ENCODE measurements around the gene PCDHGB2.
A peak's percentile ranks its signal among the peaks of the same experiment; 100 is the strongest.
"Not testable (repeated sequence)": the region's sequence is repeated elsewhere in the genome, so short reads cannot be mapped to it uniquely, and the experiment has no call there.

PCDHGB2 gene

DNA sequence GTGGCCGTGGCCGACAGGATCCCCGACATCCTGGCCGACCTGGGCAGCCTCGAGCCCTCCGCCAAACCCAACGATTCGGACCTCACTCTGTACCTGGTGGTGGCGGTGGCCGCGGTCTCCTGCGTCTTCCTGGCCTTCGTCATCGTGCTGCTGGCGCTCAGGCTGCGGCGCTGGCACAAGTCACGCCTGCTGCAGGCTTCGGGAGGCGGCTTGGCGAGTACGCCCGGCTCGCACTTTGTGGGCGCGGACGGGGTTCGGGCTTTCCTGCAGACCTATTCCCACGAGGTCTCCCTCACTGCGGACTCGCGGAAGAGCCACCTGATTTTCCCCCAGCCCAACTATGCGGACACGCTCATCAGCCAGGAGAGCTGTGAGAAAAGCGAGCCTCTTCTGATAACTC, 13.8 kb upstream of the PCDHGB2 start:
- not testable (repeated sequence) for DNase-seq (ENCODE audit: low read depth); H3K4me3 ChIP-seq (ENCODE audit: low read depth, low read length)

DNA sequence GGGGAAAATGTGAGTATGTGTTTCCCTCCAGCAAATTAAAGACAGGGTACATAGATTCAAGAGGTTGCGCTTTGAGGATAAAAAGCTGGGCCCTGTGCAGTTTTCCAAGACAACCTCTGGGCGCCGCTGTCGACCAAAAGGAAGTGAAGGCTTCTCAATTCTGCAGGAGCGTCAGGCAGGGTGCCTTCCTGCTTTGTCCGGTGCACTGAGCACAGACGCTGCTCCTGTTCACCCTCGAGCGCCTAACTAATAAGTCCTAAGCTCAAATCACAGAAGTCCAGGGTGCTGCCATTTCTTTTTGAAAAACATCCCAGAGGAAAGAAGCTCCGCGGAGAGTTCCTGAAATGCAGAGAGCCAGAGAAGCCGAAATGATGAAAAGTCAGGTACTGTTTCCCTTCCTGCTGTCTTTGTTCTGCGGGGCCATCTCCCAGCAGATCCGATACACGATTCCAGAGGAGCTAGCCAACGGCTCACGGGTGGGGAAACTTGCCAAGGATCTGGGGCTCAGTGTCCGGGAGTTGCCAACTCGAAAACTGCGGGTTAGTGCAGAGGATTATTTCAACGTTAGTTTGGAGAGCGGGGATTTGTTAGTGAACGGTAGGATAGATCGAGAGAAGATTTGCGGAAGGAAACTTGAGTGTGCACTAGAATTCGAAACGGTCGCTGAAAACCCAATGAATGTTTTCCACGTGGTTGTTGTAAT, 9.7 kb upstream of the PCDHGB2 start, which contains the start of gene PCDHGB1:
Gene PCDHGB1, plus strand, starts transcription at position 183 of the 703 bp plus-strand sequence. Its CDS starts 162 bp downstream, at position 345.
- H3K4me3 ChIP-seq (ENCODE audit: low read depth, low read length): peak within 1 kb of the TSS; percentile 32
- no peak for DNase-seq (ENCODE audit: low read depth)

DNA sequence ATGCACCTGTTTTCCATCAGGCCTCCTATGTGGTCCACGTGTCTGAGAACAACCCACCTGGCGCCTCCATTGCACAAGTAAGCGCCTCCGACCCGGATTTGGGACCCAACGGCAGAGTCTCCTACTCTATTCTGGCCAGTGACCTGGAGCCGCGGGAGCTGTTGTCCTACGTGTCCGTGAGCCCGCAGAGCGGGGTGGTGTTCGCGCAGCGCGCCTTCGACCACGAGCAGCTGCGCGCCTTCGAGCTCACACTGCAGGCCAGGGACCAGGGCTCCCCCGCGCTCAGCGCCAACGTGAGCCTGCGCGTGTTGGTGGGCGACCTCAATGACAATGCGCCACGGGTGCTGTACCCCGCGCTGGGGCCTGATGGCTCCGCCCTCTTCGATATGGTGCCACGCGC, 8.2 kb upstream of the PCDHGB2 start:
- no peak for DNase-seq (ENCODE audit: low read depth)

DNA sequence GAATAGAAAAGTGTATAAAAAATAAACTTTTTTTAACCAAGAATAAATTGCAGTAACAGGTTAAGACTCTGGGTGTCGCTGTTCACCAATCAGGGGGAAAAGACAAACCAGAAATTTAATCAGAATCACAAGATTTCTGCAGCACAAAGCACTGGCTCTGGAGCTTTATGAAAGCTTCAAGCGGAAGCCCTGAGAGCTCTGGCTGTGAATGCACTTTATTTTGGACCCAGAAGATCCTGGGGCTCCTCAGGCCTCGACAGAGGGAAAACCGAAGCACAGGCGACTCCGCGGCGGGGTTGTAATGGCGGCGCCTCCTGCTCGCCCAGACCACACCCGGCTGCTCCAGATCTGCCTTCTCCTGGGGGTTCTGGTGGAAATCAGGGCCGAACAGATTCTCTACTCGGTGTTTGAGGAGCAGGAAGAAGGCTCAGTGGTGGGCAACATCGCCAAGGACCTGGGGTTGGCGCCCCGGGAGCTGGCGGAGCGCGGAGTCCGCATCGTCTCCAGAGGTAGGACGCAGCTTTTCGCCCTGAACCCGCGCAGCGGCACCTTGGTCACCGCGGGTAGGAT, 4.8 kb upstream of the PCDHGB2 start, which contains the start of gene PCDHGA4:
Gene PCDHGA4, plus strand, starts transcription at position 122 of the 570 bp plus-strand sequence. Its CDS starts 87 bp downstream, at position 209.
- DNase-seq (ENCODE audit: low read depth): no peak
- H3K4me3 ChIP-seq (ENCODE audit: low read depth, low read length): peak within 1 kb of the TSS; percentile 49

More for the DNA sequence above, 8.2 kb upstream of the PCDHGB2 start:
- no peak overlapping the region for H3K4me3 ChIP-seq (ENCODE audit: low read depth, low read length)

DNA sequence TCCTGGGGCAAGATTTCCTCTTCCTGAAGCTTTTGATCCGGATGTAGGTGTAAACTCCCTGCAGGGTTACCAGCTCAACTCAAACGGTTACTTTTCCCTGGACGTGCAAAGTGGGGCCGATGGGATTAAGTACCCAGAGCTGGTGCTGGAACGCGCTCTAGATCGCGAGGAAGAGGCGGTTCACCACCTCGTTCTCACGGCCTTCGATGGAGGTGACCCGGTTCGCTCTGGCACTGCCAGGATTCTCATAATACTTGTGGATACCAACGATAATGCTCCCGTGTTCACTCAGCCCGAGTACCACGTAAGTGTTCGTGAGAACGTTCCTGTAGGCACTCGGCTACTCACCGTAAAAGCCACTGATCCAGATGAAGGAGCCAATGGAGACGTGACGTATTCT, 4.2 kb upstream of the PCDHGB2 start:
- DNase-seq (ENCODE audit: low read depth): no peak
- H3K4me3 ChIP-seq (ENCODE audit: low read depth, low read length): peak overlapping the region; percentile 49

DNA sequence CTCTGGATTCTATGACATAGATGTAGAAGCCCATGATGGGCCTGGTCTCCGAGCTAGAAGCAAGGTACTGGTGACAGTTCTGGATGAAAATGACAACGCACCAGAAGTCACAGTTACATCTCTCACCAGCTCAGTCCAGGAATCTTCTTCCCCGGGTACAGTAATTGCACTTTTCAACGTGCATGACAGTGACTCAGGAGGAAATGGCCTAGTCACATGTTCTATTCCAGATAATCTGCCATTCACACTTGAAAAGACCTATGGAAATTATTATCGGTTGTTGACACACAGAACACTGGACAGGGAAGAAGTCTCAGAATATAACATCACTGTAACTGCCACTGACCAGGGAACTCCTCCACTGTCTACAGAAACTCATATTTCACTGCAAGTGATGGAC, 3.7 kb upstream of the PCDHGB2 start:
- H3K4me3 ChIP-seq (ENCODE audit: low read depth, low read length): no peak overlapping the region
- no peak for DNase-seq (ENCODE audit: low read depth)

DNA sequence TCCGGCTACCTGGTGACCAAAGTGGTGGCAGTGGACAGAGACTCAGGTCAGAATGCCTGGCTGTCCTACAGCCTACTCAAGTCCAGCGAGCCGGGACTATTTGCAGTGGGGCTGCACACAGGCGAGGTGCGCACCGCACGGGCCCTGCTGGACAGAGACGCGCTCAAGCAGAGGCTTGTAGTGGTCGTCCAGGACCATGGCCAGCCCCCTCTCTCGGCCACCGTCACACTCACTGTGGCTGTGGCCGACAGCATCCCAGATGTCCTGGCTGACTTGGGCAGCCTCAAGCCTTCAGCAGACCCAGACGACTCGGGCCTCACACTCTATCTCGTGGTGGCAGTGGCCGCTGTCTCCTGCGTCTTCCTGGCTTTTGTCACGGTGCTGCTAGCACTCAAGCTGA, 2.8 kb upstream of the PCDHGB2 start:
- H3K4me3 ChIP-seq (ENCODE audit: low read depth, low read length): no peak overlapping the region
- DNase-seq (ENCODE audit: low read depth): no peak

DNA sequence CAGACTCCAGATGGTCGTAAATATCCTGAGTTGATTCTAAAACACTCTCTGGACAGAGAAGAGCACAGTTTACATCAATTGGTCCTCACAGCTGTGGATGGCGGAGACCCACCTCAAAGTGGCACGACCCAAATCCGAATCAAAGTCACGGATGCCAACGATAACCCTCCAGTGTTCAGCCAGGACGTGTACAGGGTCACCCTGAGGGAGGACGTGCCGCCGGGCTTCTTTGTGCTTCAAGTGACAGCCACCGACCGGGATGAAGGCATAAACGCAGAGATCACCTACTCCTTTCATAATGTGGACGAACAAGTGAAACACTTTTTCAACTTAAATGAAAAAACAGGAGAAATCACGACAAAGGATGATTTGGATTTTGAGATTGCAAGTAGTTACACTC, 891 bp downstream of the PCDHGB2 start:
- no peak overlapping the region for H3K4me3 ChIP-seq (ENCODE audit: low read depth, low read length)

DNA sequence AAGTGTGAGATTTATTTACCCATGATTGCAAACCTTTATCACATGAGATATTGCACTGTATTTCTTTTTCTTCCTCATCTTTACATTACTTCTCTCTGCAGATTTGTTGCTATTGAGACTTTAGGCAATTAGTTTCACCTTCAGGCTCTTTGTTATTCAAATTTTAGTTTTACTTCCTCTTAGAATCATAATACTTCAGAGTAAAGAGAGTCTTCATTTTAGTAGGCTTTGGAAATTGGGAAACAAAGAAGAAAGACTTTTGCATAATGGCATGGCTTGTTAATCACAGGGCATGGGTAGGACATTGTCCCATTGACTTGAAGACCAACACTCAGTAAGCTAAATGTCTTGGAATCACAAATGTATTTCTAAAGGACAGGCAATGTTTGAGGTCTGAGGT, 2.9 kb downstream of the PCDHGB2 start:
- no peak for DNase-seq (ENCODE audit: low read depth)
- H3K4me3 ChIP-seq (ENCODE audit: low read depth, low read length): no peak overlapping the region

More for the DNA sequence above, 891 bp downstream of the PCDHGB2 start:
- DNase-seq (ENCODE audit: low read depth): no peak

DNA sequence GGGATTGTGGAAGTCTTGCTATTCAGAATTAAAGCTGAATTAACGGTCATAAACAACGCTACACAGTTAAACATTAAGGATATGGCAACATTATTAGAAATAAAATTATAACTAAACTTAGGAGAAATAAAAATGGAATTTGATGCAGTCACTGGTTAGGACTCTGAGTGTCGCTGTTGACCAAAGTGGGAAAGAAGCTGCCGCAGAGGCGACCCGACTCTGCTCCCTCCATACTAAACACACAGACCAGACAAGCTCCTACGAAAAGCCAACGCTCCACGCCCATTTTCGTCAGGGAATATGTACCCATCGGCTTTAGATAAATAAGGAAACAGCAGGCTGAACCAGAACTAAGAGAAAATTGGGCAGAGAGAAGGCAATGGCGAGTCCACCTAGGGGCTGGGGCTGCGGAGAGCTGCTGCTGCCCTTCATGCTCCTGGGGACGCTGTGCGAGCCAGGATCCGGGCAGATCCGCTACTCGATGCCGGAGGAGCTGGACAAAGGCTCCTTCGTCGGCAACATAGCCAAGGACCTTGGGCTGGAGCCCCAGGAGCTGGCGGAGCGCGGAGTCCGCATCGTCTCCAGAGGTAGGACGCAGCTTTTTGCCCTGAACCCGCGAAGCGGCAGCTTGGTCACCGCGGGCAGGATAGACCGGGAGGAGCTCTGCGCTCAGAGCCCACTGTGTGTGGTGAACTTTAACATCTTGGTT, 4.3 kb downstream of the PCDHGB2 start, which contains the start of gene PCDHGA5:
Gene PCDHGA5, plus strand, starts transcription at position 211 of the 709 bp plus-strand sequence. Its CDS starts 169 bp downstream, at position 380.
- DNase-seq (ENCODE audit: low read depth): no peak
- peak within 1 kb of the TSS; percentile 27 for H3K4me3 ChIP-seq (ENCODE audit: low read depth, low read length)

DNA sequence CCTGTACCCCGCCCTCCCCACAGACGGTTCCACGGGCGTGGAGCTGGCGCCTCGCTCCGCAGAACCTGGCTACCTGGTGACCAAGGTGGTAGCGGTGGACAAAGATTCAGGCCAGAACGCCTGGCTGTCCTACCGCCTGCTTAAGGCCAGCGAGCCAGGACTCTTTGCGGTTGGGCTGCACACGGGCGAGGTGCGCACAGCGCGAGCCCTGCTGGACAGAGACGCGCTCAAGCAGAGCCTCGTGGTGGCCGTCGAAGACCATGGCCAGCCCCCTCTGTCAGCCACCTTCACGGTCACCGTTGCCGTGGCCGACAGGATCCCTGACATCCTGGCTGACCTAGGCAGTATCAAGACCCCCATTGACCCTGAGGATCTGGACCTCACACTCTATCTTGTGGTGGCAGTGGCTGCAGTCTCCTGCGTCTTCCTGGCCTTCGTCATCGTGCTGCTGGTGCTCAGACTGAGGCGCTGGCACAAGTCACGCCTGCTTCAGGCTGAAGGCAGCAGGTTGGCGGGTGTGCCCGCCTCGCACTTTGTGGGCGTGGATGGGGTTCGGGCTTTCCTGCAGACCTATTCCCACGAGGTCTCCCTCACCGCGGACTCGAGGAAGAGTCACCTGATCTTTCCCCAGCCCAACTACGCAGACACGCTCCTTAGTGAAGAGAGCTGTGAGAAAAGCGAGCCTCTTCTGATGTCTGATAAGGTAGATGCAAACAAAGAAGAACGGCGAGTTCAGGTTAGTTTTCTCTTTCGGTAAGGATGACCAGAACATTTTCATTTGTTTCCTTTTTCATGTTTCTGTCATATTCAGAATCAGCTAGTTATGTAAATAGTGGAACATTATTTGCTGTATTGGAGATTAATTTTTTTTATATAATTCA, 6.5 kb downstream of the PCDHGB2 start:
- DNase-seq (ENCODE audit: low read depth): no peak
- no peak overlapping the region for H3K4me3 ChIP-seq (ENCODE audit: low read depth, low read length)

DNA sequence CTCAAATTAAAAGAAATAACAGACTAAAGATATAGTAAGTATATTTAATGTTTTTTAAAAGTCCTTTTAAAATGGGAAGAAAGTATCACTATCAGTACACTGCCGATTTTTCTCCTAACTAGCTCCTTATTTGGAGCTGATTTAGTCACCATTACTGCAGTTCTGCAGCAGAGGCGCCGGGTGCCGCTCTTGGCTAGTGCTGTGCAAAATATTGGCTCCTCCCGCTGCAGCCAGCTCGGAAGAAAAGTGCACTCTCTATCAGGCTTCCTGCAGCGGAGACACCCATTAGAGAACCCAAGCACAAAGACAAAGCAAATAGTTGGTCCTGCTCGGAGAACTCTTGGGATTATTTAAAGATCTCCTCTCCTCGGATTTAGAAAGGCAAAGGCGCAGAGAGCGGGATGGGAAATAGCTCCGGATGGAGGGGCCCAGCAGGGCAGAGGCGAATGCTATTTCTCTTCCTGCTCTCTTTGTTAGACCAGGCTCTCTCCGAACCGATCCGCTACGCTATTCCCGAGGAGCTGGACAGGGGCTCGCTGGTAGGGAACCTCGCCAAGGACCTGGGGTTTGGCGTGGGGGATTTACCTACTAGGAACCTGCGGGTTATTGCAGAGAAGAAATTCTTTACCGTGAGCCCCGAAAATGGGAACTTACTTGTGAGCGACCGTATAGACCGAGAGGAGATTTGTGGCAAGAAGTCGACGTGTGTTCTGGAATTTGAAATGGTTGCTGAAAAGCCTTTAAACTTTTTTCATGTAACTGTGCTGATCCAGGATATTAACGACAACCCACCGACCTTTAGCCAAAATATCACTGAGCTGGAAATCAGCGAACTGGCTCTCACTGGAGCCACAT, 10.4 kb downstream of the PCDHGB2 start, which contains the start of gene PCDHGB3:
Gene PCDHGB3, plus strand, starts transcription at position 249 of the 855 bp plus-strand sequence. Its CDS starts 153 bp downstream, at position 402.
- peak; percentile 30 for DNase-seq (ENCODE audit: low read depth)
- peak within 1 kb of the TSS; percentile 37 for H3K4me3 ChIP-seq (ENCODE audit: low read depth, low read length)

DNA sequence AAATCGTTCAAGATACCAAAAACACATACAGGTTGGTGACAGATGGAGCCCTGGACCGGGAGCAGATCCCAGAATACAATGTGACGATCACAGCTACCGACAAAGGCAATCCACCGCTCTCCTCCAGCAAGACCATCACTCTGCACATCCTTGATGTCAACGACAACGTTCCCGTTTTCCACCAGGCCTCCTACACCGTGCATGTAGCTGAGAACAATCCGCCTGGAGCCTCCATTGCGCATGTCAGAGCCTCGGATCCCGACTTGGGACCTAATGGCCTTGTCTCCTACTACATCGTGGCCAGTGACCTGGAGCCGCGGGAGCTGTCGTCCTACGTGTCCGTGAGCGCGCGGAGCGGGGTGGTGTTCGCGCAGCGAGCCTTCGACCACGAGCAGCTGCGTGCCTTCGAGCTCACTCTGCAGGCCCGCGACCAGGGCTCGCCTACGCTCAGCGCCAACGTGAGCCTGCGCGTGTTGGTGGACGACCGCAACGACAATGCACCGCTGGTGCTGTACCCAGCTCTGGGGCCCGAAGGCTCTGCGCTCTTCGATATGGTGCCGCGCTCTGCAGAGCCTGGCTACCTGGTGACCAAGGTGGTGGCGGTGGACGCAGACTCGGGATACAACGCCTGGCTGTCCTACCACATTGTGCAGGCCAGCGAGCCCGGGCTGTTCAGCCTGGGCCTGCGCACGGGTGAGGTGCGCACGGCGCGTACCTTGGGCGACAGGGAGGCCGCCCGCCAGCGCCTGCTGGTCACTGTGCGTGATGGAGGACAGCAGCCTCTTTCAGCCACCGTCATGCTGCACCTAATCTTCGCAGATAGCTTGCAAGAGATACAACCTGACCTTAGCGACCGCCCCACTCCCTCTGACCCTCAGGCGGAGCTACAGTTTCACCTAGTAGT, 12.0 kb downstream of the PCDHGB2 start:
- DNase-seq (ENCODE audit: low read depth): no peak
- no peak overlapping the region for H3K4me3 ChIP-seq (ENCODE audit: low read depth, low read length)

DNA sequence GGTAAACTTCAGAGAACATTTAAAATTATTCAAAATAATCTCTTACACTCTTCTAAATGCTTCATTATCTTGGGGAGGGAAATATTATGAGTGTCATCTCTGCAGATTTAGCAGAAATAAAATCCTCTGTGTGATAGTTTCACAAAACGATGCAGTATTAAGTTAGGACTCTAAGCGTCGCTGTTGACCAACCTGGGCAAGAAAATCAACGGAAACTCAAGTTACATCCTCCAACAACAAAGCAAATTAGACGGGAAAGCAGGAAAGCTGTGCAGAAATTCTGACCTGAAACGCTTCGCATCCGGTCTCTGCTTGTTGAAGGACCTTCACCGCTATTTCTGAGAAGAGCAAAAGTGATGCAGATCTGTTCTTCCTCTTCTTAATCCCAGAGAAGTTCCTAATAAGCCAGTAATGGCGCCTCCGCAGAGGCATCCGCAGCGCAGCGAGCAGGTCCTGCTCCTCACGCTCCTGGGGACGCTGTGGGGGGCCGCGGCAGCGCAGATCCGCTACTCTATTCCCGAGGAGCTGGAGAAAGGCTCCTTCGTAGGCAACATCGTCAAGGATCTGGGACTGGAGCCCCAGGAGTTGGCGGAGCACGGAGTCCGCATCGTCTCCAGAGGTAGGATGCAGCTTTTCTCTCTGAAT, 14.0 kb downstream of the PCDHGB2 start, which contains the start of gene PCDHGA6:
Gene PCDHGA6, plus strand, starts transcription at position 219 of the 645 bp plus-strand sequence. Its CDS starts 193 bp downstream, at position 412.
- peak within 1 kb of the TSS; percentile 49 for H3K4me3 ChIP-seq (ENCODE audit: low read depth, low read length)
- no peak for DNase-seq (ENCODE audit: low read depth)

DNA sequence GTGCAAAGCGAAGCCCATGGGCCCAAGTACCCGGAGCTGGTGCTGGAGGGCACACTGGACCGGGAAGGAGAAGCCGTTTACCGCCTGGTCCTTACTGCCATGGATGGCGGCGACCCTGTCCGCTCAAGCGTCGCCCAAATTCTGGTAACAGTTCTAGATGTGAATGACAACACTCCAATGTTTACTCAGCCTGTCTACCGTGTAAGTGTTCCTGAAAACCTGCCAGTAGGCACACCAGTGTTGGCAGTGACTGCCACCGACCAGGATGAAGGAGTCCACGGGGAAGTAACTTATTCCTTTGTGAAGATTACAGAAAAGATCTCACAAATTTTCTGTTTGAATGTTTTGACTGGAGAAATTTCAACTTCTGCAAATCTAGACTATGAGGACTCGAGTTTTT, 14.8 kb downstream of the PCDHGB2 start:
- no peak overlapping the region for H3K4me3 ChIP-seq (ENCODE audit: low read depth, low read length)
- no peak for DNase-seq (ENCODE audit: low read depth)

DNA sequence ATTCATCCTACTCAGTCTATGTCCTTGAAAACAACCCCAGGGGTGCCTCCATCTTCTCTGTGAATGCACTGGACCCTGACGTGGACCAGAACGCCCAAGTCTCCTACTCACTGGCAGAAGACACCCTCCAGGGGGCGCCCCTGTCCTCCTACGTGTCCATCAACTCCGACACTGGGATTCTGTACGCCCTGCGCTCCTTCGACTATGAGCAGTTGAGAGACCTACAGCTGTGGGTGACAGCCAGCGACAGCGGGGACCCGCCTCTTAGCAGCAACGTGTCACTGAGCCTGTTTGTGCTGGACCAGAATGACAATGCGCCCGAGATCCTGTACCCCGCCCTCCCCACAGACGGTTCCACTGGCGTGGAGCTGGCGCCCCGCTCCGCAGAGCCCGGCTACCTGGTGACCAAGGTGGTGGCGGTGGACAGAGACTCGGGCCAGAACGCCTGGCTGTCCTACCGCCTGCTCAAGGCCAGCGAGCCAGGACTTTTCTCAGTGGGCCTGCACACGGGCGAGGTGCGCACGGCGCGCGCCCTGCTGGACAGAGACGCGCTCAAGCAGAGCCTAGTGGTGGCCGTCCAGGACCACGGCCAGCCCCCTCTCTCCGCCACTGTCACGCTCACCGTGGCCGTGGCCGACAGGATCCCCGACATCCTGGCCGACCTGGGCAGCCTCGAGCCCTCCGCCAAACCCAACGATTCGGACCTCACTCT, 15.8 kb downstream of the PCDHGB2 start:
- not testable (repeated sequence) for DNase-seq (ENCODE audit: low read depth); H3K4me3 ChIP-seq (ENCODE audit: low read depth, low read length)

Data from skeletal muscle cell (primary cell).